GM12878 (cell line): Measurements from ENCODE around the gene CASR. TPM values are rescaled to one million over a fixed set of nuclear protein-coding genes. Genes with fewer than 3 reads are reported as not detected.
A peak's percentile ranks its signal among the peaks of the same experiment; 100 is the strongest.

Experiments used
- ATAC-seq: fragments of 200-7000 bp; cut with Tn5 transposase; 3 replicates; pipeline ENCODE4 v1.9.1; 2020; ENCODE audit warnings: mild to moderate bottlenecking, moderate library complexity
- BruUV-seq: library from RNA; stranded (reverse); fragments of 400-500 nt; replicated peaks from 2 replicates; lab custom pipeline; 2021; lab: Mats Ljungman, UMichigan
- CTCF ChIA-PET: fragments of 300-600 bp; sonication (Branson Sonifier 250); formaldehyde crosslinking; extraction: SDS; loops from one replicate; lab custom pipeline; 2021; ENCODE audit warnings: inconsistent platforms; lab: Yijun Ruan, JAX
- POLR2A ChIA-PET: fragments of 350-600 bp; formaldehyde crosslinking; extraction: SDS; loops from one replicate; lab custom pipeline; 2021; ENCODE audit warnings: inconsistent platforms; lab: Charles Lee
- RAD21 ChIA-PET: fragments of 300-600 bp; sonication (Branson Sonifier 250); formaldehyde crosslinking; loops from one replicate; lab custom pipeline; 2023; ENCODE audit warnings: antibody characterized with exemption; ENCODE audit not compliant: unreplicated experiment; lab: Charles Lee
- SMC1A ChIA-PET: fragments of 300-600 bp; sonication (Branson Sonifier 250); formaldehyde crosslinking; loops from one replicate; lab custom pipeline; 2023; ENCODE audit not compliant: unreplicated experiment, uncharacterized antibody; lab: Charles Lee
- DNase-seq: peaks from one replicate; pipeline ENCODE4 v3.0.0-alpha.2; 2011; ENCODE audit warnings: low read depth, low spot score
- FAIRE-seq: peaks from 3 replicates; lab custom pipeline; 2011; peaks lifted over from hg19 to GRCh38; lab: Jason Lieb, UNC
- H2AFZ ChIP-seq: 2 replicates; pipeline ENCODE4 v1.6.0; 2011; ENCODE audit warnings: low read depth, low read length, control low read depth; ENCODE audit not compliant: control insufficient read depth
- H3K27ac ChIP-seq: 2 replicates; pipeline ENCODE4 v1.5.1; 2011; ENCODE audit warnings: control low read depth; ENCODE audit not compliant: control insufficient read depth, insufficient read depth
- H3K27me3 ChIP-seq, 2 experiments: replicated peaks in 1 of 2; 2 replicates each; pipeline versions ENCODE4 v1.6.0 to v1.6.1; 2011; ENCODE audit warnings: low read length in 1 of 2; ENCODE audit not compliant: control insufficient read depth in 2 of 2, insufficient read depth in 2 of 2
- H3K36me3 ChIP-seq, 2 experiments: 2 replicates each; pipeline ENCODE4 v1.5.1; 2011; ENCODE audit warnings: low read length in 1 of 2; ENCODE audit not compliant: control insufficient read depth in 2 of 2, insufficient read depth in 2 of 2
- H3K4me1 ChIP-seq: 2 replicates; pipeline ENCODE4 v1.6.1; 2011; ENCODE audit warnings: mild to moderate bottlenecking, low read length, moderate library complexity, mixed read lengths; ENCODE audit not compliant: control insufficient read depth, insufficient read depth
- H3K4me2 ChIP-seq: 2 replicates; pipeline ENCODE4 v1.6.0; 2011; ENCODE audit warnings: control low read depth; ENCODE audit not compliant: control insufficient read depth, insufficient read depth
- H3K4me3 ChIP-seq: fragments of 200-600 bp; sonication (generic); 2 replicates; pipeline ENCODE4 v1.5.1; 2016
- H3K79me2 ChIP-seq: 2 replicates; pipeline ENCODE4 v1.6.0; 2011; ENCODE audit warnings: low read length; ENCODE audit not compliant: control insufficient read depth, insufficient read depth
- H3K9ac ChIP-seq: 2 replicates; pipeline ENCODE4 v1.8.0; 2011; ENCODE audit warnings: low read length, control low read depth, mixed read lengths; ENCODE audit not compliant: control insufficient read depth, insufficient read depth
- H3K9me3 ChIP-seq: replicated peaks from 3 replicates; pipeline ENCODE4 v1.5.1; 2011; ENCODE audit warnings: mild to moderate bottlenecking, low read length; ENCODE audit not compliant: control insufficient read depth, insufficient read depth
- H4K20me1 ChIP-seq: 2 replicates; pipeline ENCODE4 v1.6.0; 2011; ENCODE audit not compliant: control insufficient read depth, insufficient read depth
- CREM ChIP-seq: IDR thresholded peaks from 2 replicates; pipeline ENCODE4 v1.6.1; 2014; ENCODE audit warnings: antibody characterized with exemption, low read depth
- DPF2 ChIP-seq: fragments of 450-650 bp; IDR thresholded peaks from 2 replicates; pipeline ENCODE4 v1.6.1; 2017; ENCODE audit warnings: mild to moderate bottlenecking
- EP300 ChIP-seq, 2 experiments: fragments of 150-350 bp in 1 of 2; IDR thresholded peaks; 2 replicates each; pipeline ENCODE4 v1.6.1; 2011 to 2012; ENCODE audit warnings: low read depth in 2 of 2, low read length in 2 of 2, borderline replicate concordance in 1 of 2, improper control_type of control experiment in 1 of 2, inconsistent platforms in 1 of 2; ENCODE audit not compliant: control insufficient read depth in 1 of 2
- NFIC ChIP-seq: IDR thresholded peaks from 2 replicates; pipeline ENCODE4 v1.6.1; 2012; ENCODE audit warnings: low read depth, mild to moderate bottlenecking, inconsistent platforms, low read length, moderate library complexity
- NR2F1 ChIP-seq: fragments of 450-650 bp; conservative IDR thresholded peaks from 2 replicates; pipeline ENCODE4 v1.6.1; 2017; ENCODE audit warnings: mild to moderate bottlenecking
- NRF1 ChIP-seq: conservative IDR thresholded peaks from 2 replicates; pipeline ENCODE4 v1.6.1; 2011; ENCODE audit warnings: mild to moderate bottlenecking, low read depth, low read length, improper control_type of control experiment
- RAD21 ChIP-seq: IDR thresholded peaks from 2 replicates; pipeline ENCODE4 v1.6.1; 2011; ENCODE audit warnings: mild to moderate bottlenecking, low read depth, low read length, moderate library complexity; ENCODE audit not compliant: insufficient read depth
- RFX5 ChIP-seq: IDR thresholded peaks from 2 replicates; pipeline ENCODE4 v1.6.1; 2011; ENCODE audit warnings: low read depth, low read length, improper control_type of control experiment
- RUNX3 ChIP-seq: IDR thresholded peaks from 2 replicates; pipeline ENCODE4 v1.6.1; 2012; ENCODE audit warnings: low read length, inconsistent platforms
- SMARCA5 ChIP-seq: fragments of 450-650 bp; IDR thresholded peaks from 2 replicates; pipeline ENCODE4 v1.6.1; 2017; ENCODE audit warnings: mild to moderate bottlenecking
- TBL1XR1 ChIP-seq: IDR thresholded peaks from 2 replicates; pipeline ENCODE4 v1.6.1; 2012; ENCODE audit warnings: low read depth, low read length, improper control_type of control experiment
- ZNF622 ChIP-seq: fragments of 450-650 bp; IDR thresholded peaks from 2 replicates; pipeline ENCODE4 v1.6.1; 2017; ENCODE audit warnings: mild to moderate bottlenecking, inconsistent platforms
- WGBS: methylation state at CpG from one replicate; pipeline ENCODE4 v1.1.6; 2016; ENCODE audit warnings: low lambda C conversion rate; ENCODE audit not compliant: insufficient replicate concordance, insufficient coverage; ENCODE audit errors: missing lambda C conversion rate; 5-methylcytosine and 5-hydroxymethylcytosine counted together
- in situ Hi-C: fragments of 300-500 bp; cut with MboI; formaldehyde crosslinking; loops from 9 replicates; pipeline ENCODE4 v1.14.3; 2018; ENCODE audit warnings: mixed read lengths
- intact Hi-C: fragments of 100-400 bp; cut with micrococcal nuclease; formaldehyde crosslinking; loops from one replicate; pipeline ENCODE4 v1.14.2; 2022; ENCODE audit not compliant: unreplicated experiment
- polyA plus RNA-seq, 11 experiments: library from polyadenylated mRNA; depleted of rRNA in 4 of 11; unstranded in 6 of 11; stranded (reverse) in 5 of 11; fragments of >200 nt; fragmentation: Nextera tagmentation in 4 of 11; fragmentation: Illumina TruSeq in 1 of 11; extraction: Ambion mirVana in 4 of 11; extraction: Trizol in 1 of 11; gene quantifications; 1 replicate in 1 of 11; 2 replicates in 10 of 11; pipeline versions ENCODE4 v1.2.1 to v1.2.3, GENCODE V29; 2011 to 2016; ENCODE audit warnings: inconsistent platforms in 2 of 11, missing spikeins in 2 of 11, low read depth in 1 of 11
- total RNA-seq, 4 experiments: library from RNA; depleted of rRNA in 3 of 4; stranded (reverse); fragments of >200 nt in 3 of 4; fragmentation: Illumina TruSeq in 1 of 4; extraction: Trizol in 1 of 4; gene quantifications; 2 replicates each; pipeline versions ENCODE4 v1.2.1 to v1.2.3, GENCODE V29; 2013 to 2021
- TF ChIP-seq, protein P1 (sequence below), 3 experiments: IDR thresholded peaks in 2 of 3; conservative IDR thresholded peaks in 1 of 3; 2 replicates each; pipeline ENCODE4 v1.5.1; 2011; ENCODE audit warnings: low read depth in 3 of 3, low read length in 3 of 3, mild to moderate bottlenecking in 3 of 3, control low read depth in 2 of 3, moderate library complexity in 2 of 3, inconsistent platforms in 1 of 3, mixed read lengths in 1 of 3; ENCODE audit not compliant: control insufficient read depth in 2 of 3, insufficient read depth in 1 of 3; ENCODE audit errors: extremely low read depth in 1 of 3
- TF ChIP-seq, protein P2 (sequence below): fragments of 450-650 bp; IDR thresholded peaks from 2 replicates; pipeline ENCODE4 v1.6.1; 2017; ENCODE audit warnings: low read depth, mild to moderate bottlenecking, moderate library complexity
- TF ChIP-seq, protein P3 (sequence below): IDR thresholded peaks from 2 replicates; pipeline ENCODE4 v1.6.1; 2011; ENCODE audit warnings: borderline replicate concordance, low read depth, mild to moderate bottlenecking, moderate library complexity, low read length; ENCODE audit not compliant: insufficient read depth, poor library complexity, severe bottlenecking

The CASR gene
- total and polyA plus RNA-seq, 10 of the 15 experiments (the other 5 are each of a cell fraction or from before 2014, with no cell fraction given) = 0.04 to 0.37 (median 0.11) TPM

DNA sequence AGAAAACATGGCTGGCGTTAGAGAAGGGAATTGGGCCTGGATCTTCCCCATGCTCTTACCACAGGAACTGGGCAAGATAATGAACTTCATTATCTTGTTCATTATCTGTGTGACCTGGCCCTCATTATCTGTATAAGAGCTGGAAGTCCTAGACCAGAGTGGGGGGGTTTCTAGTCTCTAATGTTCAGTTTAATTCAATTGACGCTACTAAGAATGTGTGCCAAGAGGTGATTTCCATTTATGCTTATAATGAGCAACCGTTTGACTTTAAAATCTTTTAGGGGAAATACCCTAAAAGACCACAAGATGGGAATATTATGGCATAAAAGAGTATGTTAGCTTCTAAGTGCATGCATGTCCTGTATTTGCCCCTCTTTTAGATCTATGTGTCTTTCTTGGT lies 82.5 kb downstream of the CASR start:
- WGBS = 36% methylated on average over 3 of the region's 3 CpGs
- no peaks in the 10 kb centered on the region for H3K79me2 ChIP-seq
- POLR2A ChIA-PET = interaction anchor here (0.8 to 2.1 kb wide), 10 partner anchors 8 to 256 kb away, joined by 3 to 12 read pairs (median 4); partner anchors contain the start of gene CSTA
- H3K27ac ChIP-seq = peak overlapping the region; percentile 43; the same call in 1 of the 2 replicates
- H3K27me3 ChIP-seq = no peaks in the 10 kb centered on the region
- no TSS peak for BruUV-seq
- peak; percentile 11; the same call in 2 of the 3 replicates for ATAC-seq
- no peaks in the 10 kb centered on the region for H4K20me1 ChIP-seq
- CTCF ChIA-PET = interaction anchor here (0.8 to 3.5 kb wide), 16 partner anchors 10 to 240 kb away, joined by 3 to 26 read pairs (median 3); partner anchors contain the start of gene WDR5B
- no peaks in the 10 kb centered on the region for H3K36me3 ChIP-seq
- DNase-seq = no peak
- no peak for FAIRE-seq
- RAD21 ChIA-PET = interaction anchor here (1.0 to 5.2 kb wide), 9 partner anchors 10 to 187 kb away, joined by 3 to 86 read pairs (median 4); no protein-coding TSS in a partner anchor
- peaks cover 26% of the 10 kb centered on the region for H3K4me1 ChIP-seq
- no peak overlapping the region for H3K4me3 ChIP-seq
- no peak overlapping the region for H3K9ac ChIP-seq
- SMC1A ChIA-PET = interaction anchor here (0.7 to 14.3 kb wide), 14 partner anchors 8 to 267 kb away, joined by 3 to 590 read pairs (median 4); no protein-coding TSS in a partner anchor
- intact Hi-C loops = loop anchor here (2.0 to 10.0 kb wide), 3 partner anchors 91 to 381 kb away; partner anchors contain the start of genes DTX3L and PARP9
- in situ Hi-C loops = no loop called here
- H3K9me3 ChIP-seq = peaks cover 1% of the 10 kb centered on the region; the same call in 2 of the 3 replicates
- H2AFZ ChIP-seq = no peak overlapping the region
- H3K4me2 ChIP-seq = no peak overlapping the region
- TF ChIP-seq NRF1 = no peak
- TF ChIP-seq, protein P1, sequence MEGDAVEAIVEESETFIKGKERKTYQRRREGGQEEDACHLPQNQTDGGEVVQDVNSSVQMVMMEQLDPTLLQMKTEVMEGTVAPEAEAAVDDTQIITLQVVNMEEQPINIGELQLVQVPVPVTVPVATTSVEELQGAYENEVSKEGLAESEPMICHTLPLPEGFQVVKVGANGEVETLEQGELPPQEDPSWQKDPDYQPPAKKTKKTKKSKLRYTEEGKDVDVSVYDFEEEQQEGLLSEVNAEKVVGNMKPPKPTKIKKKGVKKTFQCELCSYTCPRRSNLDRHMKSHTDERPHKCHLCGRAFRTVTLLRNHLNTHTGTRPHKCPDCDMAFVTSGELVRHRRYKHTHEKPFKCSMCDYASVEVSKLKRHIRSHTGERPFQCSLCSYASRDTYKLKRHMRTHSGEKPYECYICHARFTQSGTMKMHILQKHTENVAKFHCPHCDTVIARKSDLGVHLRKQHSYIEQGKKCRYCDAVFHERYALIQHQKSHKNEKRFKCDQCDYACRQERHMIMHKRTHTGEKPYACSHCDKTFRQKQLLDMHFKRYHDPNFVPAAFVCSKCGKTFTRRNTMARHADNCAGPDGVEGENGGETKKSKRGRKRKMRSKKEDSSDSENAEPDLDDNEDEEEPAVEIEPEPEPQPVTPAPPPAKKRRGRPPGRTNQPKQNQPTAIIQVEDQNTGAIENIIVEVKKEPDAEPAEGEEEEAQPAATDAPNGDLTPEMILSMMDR (IDR thresholded peaks at IDR 0.05 in 2 of 3, conservative IDR thresholded peaks at IDR 0.05 in 1 of 3; ENCODE audit: control insufficient read depth in 2 of 3, extremely low read depth in 1 of 3, insufficient read depth in 1 of 3, low read depth in 3 of 3, low read length in 3 of 3) = 0 out of 6 replicates have a peak, but pooled peaks of 1 of the 3 experiments have one; percentile 3
- TF ChIP-seq ZNF622 = no peak
- 0 out of 4 replicates have a peak, but pooled peaks of 1 of the 2 experiments have one; percentile 11 for TF ChIP-seq EP300 (IDR thresholded peaks at IDR 0.05; ENCODE audit: borderline replicate concordance in 1 of 2, control insufficient read depth in 1 of 2, low read depth in 2 of 2, low read length in 2 of 2)
- no peak for TF ChIP-seq RFX5
- TF ChIP-seq RAD21 = peak; percentile 38; the same call in 1 of the 2 replicates
- peak; percentile 72 for TF ChIP-seq NR2F1
- TF ChIP-seq SMARCA5 = no peak
- TF ChIP-seq, protein P2, sequence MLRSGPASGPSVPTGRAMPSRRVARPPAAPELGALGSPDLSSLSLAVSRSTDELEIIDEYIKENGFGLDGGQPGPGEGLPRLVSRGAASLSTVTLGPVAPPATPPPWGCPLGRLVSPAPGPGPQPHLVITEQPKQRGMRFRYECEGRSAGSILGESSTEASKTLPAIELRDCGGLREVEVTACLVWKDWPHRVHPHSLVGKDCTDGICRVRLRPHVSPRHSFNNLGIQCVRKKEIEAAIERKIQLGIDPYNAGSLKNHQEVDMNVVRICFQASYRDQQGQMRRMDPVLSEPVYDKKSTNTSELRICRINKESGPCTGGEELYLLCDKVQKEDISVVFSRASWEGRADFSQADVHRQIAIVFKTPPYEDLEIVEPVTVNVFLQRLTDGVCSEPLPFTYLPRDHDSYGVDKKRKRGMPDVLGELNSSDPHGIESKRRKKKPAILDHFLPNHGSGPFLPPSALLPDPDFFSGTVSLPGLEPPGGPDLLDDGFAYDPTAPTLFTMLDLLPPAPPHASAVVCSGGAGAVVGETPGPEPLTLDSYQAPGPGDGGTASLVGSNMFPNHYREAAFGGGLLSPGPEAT = peak; percentile 75; the same call in 1 of the 2 replicates
- no peak for TF ChIP-seq CREM
- peak; percentile 28; the same call in 1 of the 2 replicates for TF ChIP-seq NFIC
- TF ChIP-seq, protein P3, sequence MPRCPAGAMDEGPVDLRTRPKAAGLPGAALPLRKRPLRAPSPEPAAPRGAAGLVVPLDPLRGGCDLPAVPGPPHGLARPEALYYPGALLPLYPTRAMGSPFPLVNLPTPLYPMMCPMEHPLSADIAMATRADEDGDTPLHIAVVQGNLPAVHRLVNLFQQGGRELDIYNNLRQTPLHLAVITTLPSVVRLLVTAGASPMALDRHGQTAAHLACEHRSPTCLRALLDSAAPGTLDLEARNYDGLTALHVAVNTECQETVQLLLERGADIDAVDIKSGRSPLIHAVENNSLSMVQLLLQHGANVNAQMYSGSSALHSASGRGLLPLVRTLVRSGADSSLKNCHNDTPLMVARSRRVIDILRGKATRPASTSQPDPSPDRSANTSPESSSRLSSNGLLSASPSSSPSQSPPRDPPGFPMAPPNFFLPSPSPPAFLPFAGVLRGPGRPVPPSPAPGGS = no peak
- TF ChIP-seq TBL1XR1 = no peak
- TF ChIP-seq RUNX3 = peak; percentile 58
- no peak for TF ChIP-seq DPF2
